OCI-M2 (cell line): ENCODE results near the gene PARP14.
A peak's percentile ranks its signal among the peaks of the same experiment; 100 is the strongest.
"Not testable (repeated sequence)": the region's sequence is repeated elsewhere in the genome, so short reads cannot be mapped to it uniquely, and the experiment has no call there.

Experiments used
- DNase-seq: peaks from one replicate; lab custom pipeline; 2025; ENCODE audit not compliant: unreplicated experiment; lab: John Stamatoyannopoulos, UW

The PARP14 gene

GRCh38 chr3:122676759-122677158, 3.9 kb upstream of the PARP14 start:
- DNase-seq, result no peak

GRCh38 chr3:122677216-122677615, 3.4 kb upstream of the PARP14 start:
- DNase-seq, result no peak

- DNase-seq, result no peak
These were observed 2.1 kb upstream of the PARP14 start for GRCh38 chr3:122678506-122678905.

- DNase-seq, result peak; percentile 47
These were observed 1.4 kb upstream of the PARP14 start for GRCh38 chr3:122679085-122679881.

- DNase-seq, result no peak
These were observed 661 bp upstream of the PARP14 start for GRCh38 chr3:122679882-122680474.

- no peak for DNase-seq
These were observed 790 bp downstream of the PARP14 start for GRCh38 chr3:122681284-122681973.

- DNase-seq, result no peak
These were observed 1.4 kb downstream of the PARP14 start for GRCh38 chr3:122681974-122682409.

GRCh38 chr3:122682778-122683411, 2.3 kb downstream of the PARP14 start:
- not testable (repeated sequence) for DNase-seq

GRCh38 chr3:122687298-122687697, 6.7 kb downstream of the PARP14 start:
- no peak for DNase-seq

- no peak for DNase-seq
These were observed 8.4 kb downstream of the PARP14 start for GRCh38 chr3:122688996-122689395.

- DNase-seq, result no peak
These were observed 8.9 kb downstream of the PARP14 start for GRCh38 chr3:122689587-122689986.

GRCh38 chr3:122690096-122690495, 9.5 kb downstream of the PARP14 start:
- no peak for DNase-seq

GRCh38 chr3:122691195-122691594, 10.6 kb downstream of the PARP14 start:
- DNase-seq, result no peak

GRCh38 chr3:122692674-122693073, 12.0 kb downstream of the PARP14 start:
- no peak for DNase-seq

- no peak for DNase-seq
These were observed 14.3 kb downstream of the PARP14 start for GRCh38 chr3:122694966-122695365.

- DNase-seq, result no peak
These were observed 15.4 kb downstream of the PARP14 start for GRCh38 chr3:122695927-122696561.

- no peak for DNase-seq
These were observed 17.4 kb downstream of the PARP14 start for GRCh38 chr3:122697952-122698620.

- no peak for DNase-seq
These were observed 19.6 kb downstream of the PARP14 start for GRCh38 chr3:122700193-122700592.

- no peak for DNase-seq
These were observed 24.7 kb downstream of the PARP14 start for GRCh38 chr3:122705379-122705778.

- DNase-seq, result not testable (repeated sequence)
These were observed 30.1 kb downstream of the PARP14 start for GRCh38 chr3:122710616-122711251.
